ENCODE measurements around the gene RXRA.
A peak's percentile ranks its signal among the peaks of the same experiment; 100 is the strongest.

The RXRA gene

GRCh38 chr9:134381671-134382516 lies 55.6 kb downstream of the RXRA start:
- peaks cover 15% of the 10 kb centered on the region for H3K79me2 ChIP-seq (ENCODE audit: control insufficient read depth, insufficient read depth, low read length, poor library complexity)
- H2AK5ac ChIP-seq (ENCODE audit: low read length) = no peak overlapping the region
- no peak overlapping the region for H3K27ac ChIP-seq (ENCODE audit: low read depth, low read length)
- no peak overlapping the region for H3K23ac ChIP-seq (ENCODE audit: low read length)
- DNase-seq = no peak
- no peak overlapping the region for H2BK12ac ChIP-seq (ENCODE audit: low read length)
- no peak overlapping the region for H3K4me3 ChIP-seq (ENCODE audit: low read depth, low read length)
- no peak overlapping the region for H3K18ac ChIP-seq (ENCODE audit: low read length)
- no CpG with 5 or more reads among the region's 21 CpGs for WGBS (ENCODE audit: extremely low coverage, insufficient coverage, insufficient read length)
- H3K9me3 ChIP-seq (ENCODE audit: insufficient read depth, low read depth, low read length) = no peaks in the 10 kb centered on the region
- H3K79me1 ChIP-seq (ENCODE audit: low read length) = no peaks in the 10 kb centered on the region
- H3K14ac ChIP-seq (ENCODE audit: low read length) = no peak overlapping the region
- no peak overlapping the region for H2AFZ ChIP-seq (ENCODE audit: insufficient read depth, low read length, poor library complexity)
- no peak overlapping the region for H4K8ac ChIP-seq (ENCODE audit: low read depth, low read length)
- H3K9ac ChIP-seq (ENCODE audit: low read length) = no peak overlapping the region
- no peak overlapping the region for H2BK120ac ChIP-seq (ENCODE audit: insufficient read depth, low read length, poor library complexity)
- H4K91ac ChIP-seq (ENCODE audit: low read depth, low read length) = no peak overlapping the region
- no peak overlapping the region for H4K12ac ChIP-seq (ENCODE audit: low read depth, low read length)
- peaks cover 3 to 7% of the 10 kb centered on the region in 2 experiments for H3K4me1 ChIP-seq (ENCODE audit: control insufficient read depth in 1 of 2, insufficient read depth in 2 of 2, low read length in 2 of 2)
- H3K4me2 ChIP-seq (ENCODE audit: low read length) = no peak overlapping the region
- peak overlapping the region; percentile 1 for H3K4ac ChIP-seq (ENCODE audit: low read depth, low read length)
- H3K27me3 ChIP-seq (ENCODE audit: insufficient read depth, low read length) = no peaks in the 10 kb centered on the region
- no peak overlapping the region for H2BK5ac ChIP-seq (ENCODE audit: low read depth, low read length, poor library complexity)
- no peaks in the 10 kb centered on the region for H3K36me3 ChIP-seq (ENCODE audit: control insufficient read depth in 1 of 2, insufficient read depth in 2 of 2, low read length in 2 of 2)

DNA sequence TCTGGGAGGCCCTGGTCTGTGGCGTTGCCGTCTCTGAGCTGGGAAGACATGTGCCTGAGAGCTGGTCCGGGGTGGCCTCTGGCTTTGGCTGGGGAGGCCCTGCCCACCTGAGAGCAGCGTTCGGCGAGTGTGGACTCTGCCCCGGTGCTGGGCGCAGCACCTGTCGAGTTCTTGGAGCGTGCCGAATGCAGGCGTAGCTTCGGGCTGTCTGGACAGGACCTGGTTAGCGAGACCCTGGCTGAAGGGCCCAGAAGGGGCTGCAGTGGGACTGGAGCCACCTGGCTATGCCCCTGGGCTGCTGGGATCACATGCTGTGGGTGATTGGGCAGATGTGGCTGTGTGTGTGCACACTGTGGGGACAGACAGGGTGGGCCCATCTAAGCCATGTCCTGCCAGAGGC lies 56.5 kb downstream of the RXRA start:
- no peak overlapping the region for H2BK5ac ChIP-seq (ENCODE audit: low read depth, low read length, poor library complexity)
- H3K4ac ChIP-seq (ENCODE audit: low read depth, low read length) = peak overlapping the region; percentile 32
- H3K36me3 ChIP-seq (ENCODE audit: control insufficient read depth in 1 of 2, insufficient read depth in 2 of 2, low read length in 2 of 2) = no peaks in the 10 kb centered on the region
- no peaks in the 10 kb centered on the region for H3K79me1 ChIP-seq (ENCODE audit: low read length)
- no peak overlapping the region for H3K23ac ChIP-seq (ENCODE audit: low read length)
- no peak overlapping the region for H3K14ac ChIP-seq (ENCODE audit: low read length)
- no peak overlapping the region for H2BK12ac ChIP-seq (ENCODE audit: low read length)
- no peak overlapping the region for H2BK120ac ChIP-seq (ENCODE audit: insufficient read depth, low read length, poor library complexity)
- H2AFZ ChIP-seq (ENCODE audit: insufficient read depth, low read length, poor library complexity) = peak overlapping the region; percentile 8
- H3K27me3 ChIP-seq (ENCODE audit: insufficient read depth, low read length) = no peaks in the 10 kb centered on the region
- H3K4me3 ChIP-seq (ENCODE audit: low read depth, low read length) = no peak overlapping the region
- H3K9me3 ChIP-seq (ENCODE audit: insufficient read depth, low read depth, low read length) = no peaks in the 10 kb centered on the region
- no peak overlapping the region for H3K27ac ChIP-seq (ENCODE audit: low read depth, low read length)
- peaks cover 15% of the 10 kb centered on the region for H3K79me2 ChIP-seq (ENCODE audit: control insufficient read depth, insufficient read depth, low read length, poor library complexity)
- H3K4me1 ChIP-seq (ENCODE audit: control insufficient read depth in 1 of 2, insufficient read depth in 2 of 2, low read length in 2 of 2) = peaks cover 3 to 7% of the 10 kb centered on the region in 2 experiments
- H2AK5ac ChIP-seq (ENCODE audit: low read length) = no peak overlapping the region
- no peak overlapping the region for H4K12ac ChIP-seq (ENCODE audit: low read depth, low read length)
- H3K9ac ChIP-seq (ENCODE audit: low read length) = no peak overlapping the region
- WGBS (ENCODE audit: extremely low coverage, insufficient coverage, insufficient read length) = no CpG with 5 or more reads among the region's 14 CpGs
- H4K8ac ChIP-seq (ENCODE audit: low read depth, low read length) = no peak overlapping the region
- no peak for DNase-seq
- no peak overlapping the region for H3K4me2 ChIP-seq (ENCODE audit: low read length)
- H4K91ac ChIP-seq (ENCODE audit: low read depth, low read length) = no peak overlapping the region
- no peak overlapping the region for H3K18ac ChIP-seq (ENCODE audit: low read length)

DNA sequence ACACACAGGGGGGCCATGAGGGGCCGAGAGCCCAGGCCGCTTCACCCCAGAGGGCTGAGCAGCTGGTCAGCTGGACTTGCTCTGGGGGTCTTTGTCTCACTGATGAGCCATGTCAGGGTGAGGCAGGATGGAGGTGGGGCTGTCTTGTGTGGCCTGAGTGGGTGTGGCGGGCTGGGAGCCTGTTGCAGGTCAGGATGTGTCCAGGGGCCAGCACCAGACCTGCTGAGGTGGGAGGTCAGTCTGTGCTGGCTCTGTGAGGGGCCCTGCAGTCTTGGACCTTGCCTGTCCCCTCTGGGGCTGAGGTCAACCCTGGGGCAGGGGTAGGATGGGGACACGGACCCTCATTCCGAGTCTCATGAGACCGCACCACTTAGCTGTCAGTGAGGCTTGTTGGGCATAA lies 56.9 kb downstream of the RXRA start:
- no peaks in the 10 kb centered on the region for H3K9me3 ChIP-seq (ENCODE audit: insufficient read depth, low read depth, low read length)
- H3K23ac ChIP-seq (ENCODE audit: low read length) = no peak overlapping the region
- H2BK120ac ChIP-seq (ENCODE audit: insufficient read depth, low read length, poor library complexity) = no peak overlapping the region
- no peak overlapping the region for H3K18ac ChIP-seq (ENCODE audit: low read length)
- H3K36me3 ChIP-seq (ENCODE audit: control insufficient read depth in 1 of 2, insufficient read depth in 2 of 2, low read length in 2 of 2) = no peaks in the 10 kb centered on the region
- no peak overlapping the region for H2BK12ac ChIP-seq (ENCODE audit: low read length)
- peak overlapping the region; percentile 32 for H3K4ac ChIP-seq (ENCODE audit: low read depth, low read length)
- no peak overlapping the region for H4K91ac ChIP-seq (ENCODE audit: low read depth, low read length)
- no peak overlapping the region for H3K4me3 ChIP-seq (ENCODE audit: low read depth, low read length)
- DNase-seq = no peak
- no peak overlapping the region for H3K9ac ChIP-seq (ENCODE audit: low read length)
- no peak overlapping the region for H4K12ac ChIP-seq (ENCODE audit: low read depth, low read length)
- H3K27ac ChIP-seq (ENCODE audit: low read depth, low read length) = no peak overlapping the region
- no peak overlapping the region for H2AFZ ChIP-seq (ENCODE audit: insufficient read depth, low read length, poor library complexity)
- H4K8ac ChIP-seq (ENCODE audit: low read depth, low read length) = no peak overlapping the region
- H3K27me3 ChIP-seq (ENCODE audit: insufficient read depth, low read length) = no peaks in the 10 kb centered on the region
- H3K4me2 ChIP-seq (ENCODE audit: low read length) = no peak overlapping the region
- H2AK5ac ChIP-seq (ENCODE audit: low read length) = no peak overlapping the region
- H3K79me1 ChIP-seq (ENCODE audit: low read length) = no peaks in the 10 kb centered on the region
- no CpG with 5 or more reads among the region's 6 CpGs for WGBS (ENCODE audit: extremely low coverage, insufficient coverage, insufficient read length)
- peaks cover 3 to 8% of the 10 kb centered on the region in 2 experiments for H3K4me1 ChIP-seq (ENCODE audit: control insufficient read depth in 1 of 2, insufficient read depth in 2 of 2, low read length in 2 of 2)
- no peak overlapping the region for H2BK5ac ChIP-seq (ENCODE audit: low read depth, low read length, poor library complexity)
- H3K79me2 ChIP-seq (ENCODE audit: control insufficient read depth, insufficient read depth, low read length, poor library complexity) = peaks cover 15% of the 10 kb centered on the region
- no peak overlapping the region for H3K14ac ChIP-seq (ENCODE audit: low read length)

DNA sequence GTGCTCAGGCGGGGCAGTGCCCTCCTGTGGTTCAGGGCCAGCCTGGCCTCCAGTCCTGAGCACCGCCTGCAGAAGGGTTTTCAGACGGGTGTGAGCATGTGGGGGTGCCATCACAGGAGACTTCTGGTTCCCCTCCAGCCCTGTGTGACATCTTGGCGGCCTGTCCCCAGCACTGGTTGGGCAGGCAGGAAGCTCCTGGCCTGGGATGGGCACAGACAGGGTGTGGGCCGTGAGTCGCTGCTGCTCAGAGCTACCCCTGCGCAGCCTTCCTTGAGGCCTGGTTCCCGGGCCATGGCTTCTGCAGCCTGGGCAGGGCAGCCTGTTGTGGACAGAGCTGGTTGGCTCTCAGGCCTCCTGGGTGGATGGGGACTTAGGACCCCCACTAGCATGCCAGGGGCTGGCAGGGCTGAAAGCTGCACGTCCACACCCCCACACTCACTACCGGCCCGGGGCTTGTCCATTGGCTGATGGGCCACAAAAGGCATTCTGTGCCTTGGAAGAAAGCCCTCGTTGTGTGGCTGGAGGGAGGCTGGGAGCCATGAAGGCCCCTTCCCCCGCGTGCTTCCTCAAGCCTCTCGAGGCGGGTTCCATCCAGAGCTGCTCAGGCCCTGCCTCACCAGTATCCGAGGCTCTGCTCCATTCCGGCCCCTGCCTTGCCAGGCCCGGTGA lies 58.7 kb downstream of the RXRA start:
- H2BK12ac ChIP-seq (ENCODE audit: low read length) = no peak overlapping the region
- no peak overlapping the region for H2AK5ac ChIP-seq (ENCODE audit: low read length)
- no peak overlapping the region for H4K8ac ChIP-seq (ENCODE audit: low read depth, low read length)
- DNase-seq = no peak
- no peak overlapping the region for H3K4me2 ChIP-seq (ENCODE audit: low read length)
- no peak overlapping the region for H4K91ac ChIP-seq (ENCODE audit: low read depth, low read length)
- H3K9me3 ChIP-seq (ENCODE audit: insufficient read depth, low read depth, low read length) = no peaks in the 10 kb centered on the region
- H4K12ac ChIP-seq (ENCODE audit: low read depth, low read length) = no peak overlapping the region
- H3K27me3 ChIP-seq (ENCODE audit: insufficient read depth, low read length) = no peaks in the 10 kb centered on the region
- no peak overlapping the region for H3K18ac ChIP-seq (ENCODE audit: low read length)
- no peak overlapping the region for H3K4me3 ChIP-seq (ENCODE audit: low read depth, low read length)
- H3K9ac ChIP-seq (ENCODE audit: low read length) = no peak overlapping the region
- no peaks in the 10 kb centered on the region for H3K36me3 ChIP-seq (ENCODE audit: control insufficient read depth in 1 of 2, insufficient read depth in 2 of 2, low read length in 2 of 2)
- WGBS (ENCODE audit: extremely low coverage, insufficient coverage, insufficient read length) = no CpG with 5 or more reads among the region's 19 CpGs
- H3K4me1 ChIP-seq (ENCODE audit: control insufficient read depth in 1 of 2, insufficient read depth in 2 of 2, low read length in 2 of 2) = peaks cover 14 to 17% of the 10 kb centered on the region in 2 experiments
- no peak overlapping the region for H3K14ac ChIP-seq (ENCODE audit: low read length)
- H3K79me2 ChIP-seq (ENCODE audit: control insufficient read depth, insufficient read depth, low read length, poor library complexity) = peaks cover 21% of the 10 kb centered on the region
- H3K27ac ChIP-seq (ENCODE audit: low read depth, low read length) = no peak overlapping the region
- H2AFZ ChIP-seq (ENCODE audit: insufficient read depth, low read length, poor library complexity) = no peak overlapping the region
- no peak overlapping the region for H2BK120ac ChIP-seq (ENCODE audit: insufficient read depth, low read length, poor library complexity)
- H3K4ac ChIP-seq (ENCODE audit: low read depth, low read length) = peak overlapping the region; percentile 20
- H2BK5ac ChIP-seq (ENCODE audit: low read depth, low read length, poor library complexity) = no peak overlapping the region
- no peaks in the 10 kb centered on the region for H3K79me1 ChIP-seq (ENCODE audit: low read length)
- H3K23ac ChIP-seq (ENCODE audit: low read length) = no peak overlapping the region

All from trophoblast cell (in vitro differentiated cells and primary cell).